PC-9 (cell line): ENCODE measurements around the gene SLC15A1.

Source experiments
- CTCF ChIP-seq: fragments of 200-600 bp; sonication (generic); conservative IDR thresholded peaks from 2 replicates; pipeline ENCODE4 v1.6.1; 2017; ENCODE audit warnings: mixed run types, antibody characterized with exemption, mild to moderate bottlenecking, moderate library complexity
- EZH2 ChIP-seq: fragments of 200-600 bp; sonication (generic); IDR thresholded peaks from 2 replicates; pipeline ENCODE4 v1.8.0; 2017; ENCODE audit warnings: antibody characterized with exemption, low read depth

- TF ChIP-seq CTCF (no peak), EZH2 (no peak)
Measured at GRCh38 chr13:98771838-98772611, 19.6 kb upstream of the SLC15A1 start.
